ENCODE measurements around the gene OR5AP2. TPM values are rescaled to one million over a fixed set of nuclear protein-coding genes. Genes with fewer than 3 reads are reported as not detected.
"Not testable (repeated sequence)": the region's sequence is repeated elsewhere in the genome, so short reads cannot be mapped to it uniquely, and the experiment has no call there.

Gene OR5AP2
- total RNA-seq: not detected
- long read RNA-seq, donor 1: 0 reads
- long read RNA-seq, donor 2: 0 reads

- no peak for ATAC-seq
- no peak for DNase-seq
- H3K9me3 ChIP-seq: no peaks in the 10 kb centered on the region
- no peaks in the 10 kb centered on the region for H3K36me3 ChIP-seq (ENCODE audit: low read depth)
- H3K4me1 ChIP-seq (ENCODE audit: low read depth): no peaks in the 10 kb centered on the region
- intact Hi-C loops (cut with DNase I, micrococcal nuclease): no loop called here
- H3K4me3 ChIP-seq: no peak within 1 kb of the TSS
- no peak for TF ChIP-seq CTCF (IDR thresholded peaks at IDR 0.05)
Observed at GRCh38 chr11:56642339-56642738, at the start of gene OR5AP2. Gene OR5AP2 (minus strand): TSS chr11:56642439. CDS start chr11:56642439, 0 bp downstream.

DNA sequence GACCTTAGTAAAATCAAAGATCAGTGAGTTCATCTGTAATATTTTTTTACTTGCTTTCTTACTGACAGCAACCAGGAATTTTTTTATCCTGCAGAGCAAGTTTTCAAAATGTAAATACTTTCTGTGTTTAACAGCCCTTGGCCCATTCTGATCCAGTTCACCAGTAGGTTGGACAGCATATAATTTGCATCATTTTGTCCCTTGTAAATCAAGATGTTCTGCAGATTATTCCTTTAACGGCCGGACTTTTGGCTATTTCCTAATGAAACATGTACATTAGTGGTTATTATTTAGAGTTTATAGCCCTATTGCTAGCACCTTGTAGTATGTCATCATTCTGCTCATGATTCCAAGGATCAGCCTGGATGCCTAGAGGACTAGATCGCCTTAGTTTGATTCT is 48.9 kb upstream of the OR5AP2 start:
- ATAC-seq; H3K36me3 ChIP-seq (ENCODE audit: low read depth); intact Hi-C loops (cut with DNase I, micrococcal nuclease): not testable (repeated sequence)

GRCh38 chr11:56688554-56689100 is 46.4 kb upstream of the OR5AP2 start:
- Histone ChIP-seq H3K4me3 (no peak overlapping the region), H3K9me3 (no peaks in the 10 kb centered on the region), H3K4me1 (ENCODE audit: low read depth) (no peaks in the 10 kb centered on the region), H3K36me3 (ENCODE audit: low read depth) (no peaks in the 10 kb centered on the region)
- no peak for TF ChIP-seq CTCF (IDR thresholded peaks at IDR 0.05)
- intact Hi-C loops (cut with DNase I, micrococcal nuclease): no loop called here
- ATAC-seq (no peak), DNase-seq (no peak)

More for the DNA sequence above, 48.9 kb upstream of the OR5AP2 start:
- not testable (repeated sequence) for H3K4me1 ChIP-seq (ENCODE audit: low read depth); H3K9me3 ChIP-seq; H3K4me3 ChIP-seq; DNase-seq

- ATAC-seq: no peak
- H3K36me3 ChIP-seq (ENCODE audit: low read depth): no peaks in the 10 kb centered on the region
- intact Hi-C loops (cut with DNase I, micrococcal nuclease): no loop called here
- TF ChIP-seq CTCF (IDR thresholded peaks at IDR 0.05): no peak
- no peaks in the 10 kb centered on the region for H3K9me3 ChIP-seq
- no peak for DNase-seq
- no peaks in the 10 kb centered on the region for H3K4me1 ChIP-seq (ENCODE audit: low read depth)
- H3K4me3 ChIP-seq: no peak overlapping the region
Observed at GRCh38 chr11:56670984-56671383, 28.7 kb upstream of the OR5AP2 start.

DNA sequence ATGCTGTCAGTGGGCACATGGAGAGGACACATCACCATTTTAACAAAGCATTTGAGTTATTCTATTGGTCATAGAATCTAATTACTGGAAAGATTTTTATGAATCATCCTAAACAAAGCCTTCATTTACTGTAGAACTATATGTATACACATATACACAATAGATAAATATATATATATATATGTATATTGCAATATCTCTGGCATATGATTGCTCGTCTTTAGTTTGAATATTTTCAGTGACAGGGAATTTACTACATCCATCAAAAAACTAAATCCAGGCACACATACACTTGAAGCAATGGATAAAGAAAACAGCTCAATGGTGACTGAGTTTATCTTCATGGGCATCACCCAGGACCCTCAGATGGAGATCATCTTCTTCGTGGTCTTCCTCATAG is 21.1 kb upstream of the OR5AP2 start, which contains the start of gene OR5AR1:
TSS of gene OR5AR1 (plus strand) at position 301 of the 400 bp plus-strand sequence. CDS start at position 301, 0 bp downstream.
- no peak within 1 kb of the TSS for H3K4me3 ChIP-seq
- no peaks in the 10 kb centered on the region for H3K9me3 ChIP-seq
- no peak for DNase-seq
- TF ChIP-seq CTCF (IDR thresholded peaks at IDR 0.05): no peak
- ATAC-seq: no peak
- intact Hi-C loops (cut with DNase I, micrococcal nuclease): no loop called here
- no peaks in the 10 kb centered on the region for H3K36me3 ChIP-seq (ENCODE audit: low read depth)
- no peaks in the 10 kb centered on the region for H3K4me1 ChIP-seq (ENCODE audit: low read depth)

DNA sequence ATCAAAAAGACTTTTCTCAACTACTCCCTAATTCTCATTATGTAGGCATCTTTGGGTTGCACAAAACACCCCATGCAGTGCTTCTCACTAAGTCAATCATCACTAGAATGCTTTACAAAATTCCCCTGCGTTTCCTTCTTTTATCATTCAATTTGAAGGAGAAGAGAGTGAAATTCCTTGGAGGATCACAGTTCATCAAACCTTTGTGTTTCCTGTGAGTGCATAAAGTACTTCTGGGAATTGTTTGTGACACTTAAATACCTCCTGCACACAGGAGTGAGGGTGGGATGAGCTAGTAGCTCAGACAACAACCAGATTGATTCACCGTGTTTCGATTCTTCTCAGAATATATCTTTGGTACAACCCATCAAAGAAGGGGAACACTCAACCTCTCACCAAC is 17.5 kb upstream of the OR5AP2 start:
- TF ChIP-seq CTCF (IDR thresholded peaks at IDR 0.05): no peak
- no peak overlapping the region for H3K4me3 ChIP-seq
- H3K9me3 ChIP-seq: no peaks in the 10 kb centered on the region
- no peak for ATAC-seq
- H3K36me3 ChIP-seq (ENCODE audit: low read depth): no peaks in the 10 kb centered on the region
- intact Hi-C loops (cut with DNase I, micrococcal nuclease): no loop called here
- no peaks in the 10 kb centered on the region for H3K4me1 ChIP-seq (ENCODE audit: low read depth)
- no peak for DNase-seq
